ENCODE measurements around the gene ACOT8.

The ACOT8 gene

DNA sequence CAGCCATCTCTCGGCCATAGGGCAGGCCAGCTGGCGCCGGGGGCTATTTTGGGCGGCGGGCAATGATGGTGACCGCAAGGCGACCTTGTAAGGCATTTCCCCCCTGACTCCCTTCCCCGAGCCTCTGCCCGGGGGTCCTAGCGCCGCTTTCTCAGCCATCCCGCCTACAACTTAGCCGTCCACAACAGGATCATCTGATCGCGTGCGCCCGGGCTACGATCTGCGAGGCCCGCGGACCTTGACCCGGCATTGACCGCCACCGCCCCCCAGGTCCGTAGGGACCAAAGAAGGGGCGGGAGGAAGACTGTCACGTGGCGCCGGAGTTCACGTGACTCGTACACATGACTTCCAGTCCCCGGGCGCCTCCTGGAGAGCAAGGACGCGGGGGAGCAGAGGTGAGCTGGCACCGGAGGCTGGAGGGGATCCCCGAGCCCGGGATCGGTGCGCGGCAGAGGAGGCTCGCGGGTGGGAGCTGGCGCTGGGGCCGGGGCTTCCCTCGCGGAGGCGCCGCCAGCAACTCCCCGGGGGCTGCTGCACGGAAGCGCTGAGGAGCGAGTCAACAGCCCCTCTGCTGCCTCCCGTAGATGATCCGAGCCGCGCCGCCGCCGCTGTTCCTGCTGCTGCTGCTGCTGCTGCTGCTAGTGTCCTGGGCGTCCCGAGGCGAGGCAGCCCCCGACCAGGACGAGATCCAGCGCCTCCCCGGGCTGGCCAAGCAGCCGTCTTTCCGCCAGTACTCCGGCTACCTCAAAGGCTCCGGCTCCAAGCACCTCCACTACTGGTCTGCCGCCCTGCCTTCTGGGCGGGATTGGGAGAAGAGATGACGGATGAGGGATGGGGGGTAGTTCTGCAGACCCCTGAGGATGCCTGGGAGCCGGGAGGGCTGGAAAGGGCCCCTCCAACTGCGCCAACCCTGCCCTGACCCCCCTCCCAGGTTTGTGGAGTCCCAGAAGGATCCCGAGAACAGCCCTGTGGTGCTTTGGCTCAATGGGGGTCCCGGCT, 34.1 kb upstream of the ACOT8 start, which contains the start of the genes CTSA and NEURL2:
Gene CTSA, plus strand, starts transcription at position 351 of the 999 bp plus-strand sequence. Its CDS starts 234 bp downstream, at position 585.
Gene NEURL2, minus strand, starts transcription at position 224 of the 999 bp plus-strand sequence. Its CDS starts 217 bp downstream, at position 7.
- peaks cover 30% of the 10 kb centered on the region for H3K4me1 ChIP-seq (ENCODE audit: insufficient read depth, low read length)
- peaks cover 35% of the 10 kb centered on the region for H3K36me3 ChIP-seq (ENCODE audit: insufficient read depth, low read length)
- H3K4me3 ChIP-seq (ENCODE audit: low read depth in 1 of 2, low read length in 2 of 2), result peak within 1 kb of the TSS; percentile 95 to 96
- peaks cover 21% of the 10 kb centered on the region for H3K79me2 ChIP-seq (ENCODE audit: insufficient read depth, low read length)
- H4K20me1 ChIP-seq (ENCODE audit: insufficient read depth, low read length), result no peaks in the 10 kb centered on the region
- ATAC-seq (ENCODE audit: insufficient read depth, low read depth), result peak; percentile 86
- H3K9ac ChIP-seq (ENCODE audit: low read depth, low read length), result peak within 1 kb of the TSS; percentile 96
- TF ChIP-seq EZH2 (IDR thresholded peaks at IDR 0.05; ENCODE audit: borderline replicate concordance, low read depth, low read length, severe bottlenecking), result no peak
- peak; percentile 1 for TF ChIP-seq CTCF (IDR thresholded peaks at IDR 0.05; ENCODE audit: borderline replicate concordance, extremely low read depth, low read length, poor library complexity, severe bottlenecking)
- no peaks in the 10 kb centered on the region for H3K27me3 ChIP-seq (ENCODE audit: insufficient read depth, low read length, poor library complexity)
- no peaks in the 10 kb centered on the region for H3K9me3 ChIP-seq (ENCODE audit: insufficient read depth, low read length, severe bottlenecking)
- H3K4me2 ChIP-seq (ENCODE audit: insufficient read depth, low read length), result peak within 1 kb of the TSS; percentile 99
- peak within 1 kb of the TSS; percentile 99 for H2AFZ ChIP-seq (ENCODE audit: low read depth, low read length)
- DNase-seq, result peak; percentile 88
- H3K27ac ChIP-seq (ENCODE audit: low read length), result peak within 1 kb of the TSS; percentile 92

- H3K27me3 ChIP-seq (ENCODE audit: insufficient read depth, low read length, poor library complexity), result no peaks in the 10 kb centered on the region
- no peaks in the 10 kb centered on the region for H3K9me3 ChIP-seq (ENCODE audit: insufficient read depth, low read length, severe bottlenecking)
- peak overlapping the region; percentile 95 to 96; a peak in 3 of 4 replicates for H3K4me3 ChIP-seq (ENCODE audit: low read depth in 1 of 2, low read length in 2 of 2)
- TF ChIP-seq CTCF (IDR thresholded peaks at IDR 0.05; ENCODE audit: borderline replicate concordance, extremely low read depth, low read length, poor library complexity, severe bottlenecking) (no peak), EZH2 (IDR thresholded peaks at IDR 0.05; ENCODE audit: borderline replicate concordance, low read depth, low read length, severe bottlenecking) (no peak)
- H3K27ac ChIP-seq (ENCODE audit: low read length), result peak overlapping the region; percentile 92
- H3K4me1 ChIP-seq (ENCODE audit: insufficient read depth, low read length), result peaks cover 31% of the 10 kb centered on the region
- peaks cover 22% of the 10 kb centered on the region for H3K79me2 ChIP-seq (ENCODE audit: insufficient read depth, low read length)
- DNase-seq (no peak), ATAC-seq (ENCODE audit: insufficient read depth, low read depth) (peak; percentile 22; the same call in 1 of the 3 replicates)
- no peaks in the 10 kb centered on the region for H4K20me1 ChIP-seq (ENCODE audit: insufficient read depth, low read length)
- peak overlapping the region; percentile 99 for H2AFZ ChIP-seq (ENCODE audit: low read depth, low read length)
- H3K36me3 ChIP-seq (ENCODE audit: insufficient read depth, low read length), result peaks cover 35% of the 10 kb centered on the region
- peak overlapping the region; percentile 99 for H3K4me2 ChIP-seq (ENCODE audit: insufficient read depth, low read length)
- peak overlapping the region; percentile 96 for H3K9ac ChIP-seq (ENCODE audit: low read depth, low read length)
Observed at GRCh38 chr20:45890077-45890984, 33.1 kb upstream of the ACOT8 start.

GRCh38 chr20:45888681-45889080, 31.5 kb upstream of the ACOT8 start:
- no peak overlapping the region for H2AFZ ChIP-seq (ENCODE audit: low read depth, low read length)
- H3K36me3 ChIP-seq (ENCODE audit: insufficient read depth, low read length), result peaks cover 29% of the 10 kb centered on the region
- DNase-seq (no peak), ATAC-seq (ENCODE audit: insufficient read depth, low read depth) (no peak)
- H3K27me3 ChIP-seq (ENCODE audit: insufficient read depth, low read length, poor library complexity), result no peaks in the 10 kb centered on the region
- no peaks in the 10 kb centered on the region for H4K20me1 ChIP-seq (ENCODE audit: insufficient read depth, low read length)
- TF ChIP-seq EZH2 (IDR thresholded peaks at IDR 0.05; ENCODE audit: borderline replicate concordance, low read depth, low read length, severe bottlenecking) (no peak), CTCF (IDR thresholded peaks at IDR 0.05; ENCODE audit: borderline replicate concordance, extremely low read depth, low read length, poor library complexity, severe bottlenecking) (no peak)
- peaks cover 44% of the 10 kb centered on the region for H3K4me1 ChIP-seq (ENCODE audit: insufficient read depth, low read length)
- H3K9me3 ChIP-seq (ENCODE audit: insufficient read depth, low read length, severe bottlenecking), result no peaks in the 10 kb centered on the region
- no peak overlapping the region for H3K27ac ChIP-seq (ENCODE audit: low read length)
- no peak overlapping the region for H3K4me2 ChIP-seq (ENCODE audit: insufficient read depth, low read length)
- H3K79me2 ChIP-seq (ENCODE audit: insufficient read depth, low read length), result peaks cover 27% of the 10 kb centered on the region
- no peak overlapping the region for H3K4me3 ChIP-seq (ENCODE audit: low read depth in 1 of 2, low read length in 2 of 2)
- H3K9ac ChIP-seq (ENCODE audit: low read depth, low read length), result no peak overlapping the region
